ENCODE data around the gene ASTN2. TPM values are rescaled to one million over a fixed set of nuclear protein-coding genes. Genes with fewer than 3 reads are reported as not detected.
A peak's percentile ranks its signal among the peaks of the same experiment; 100 is the strongest.

Gene ASTN2
- total RNA-seq, 2 experiments from 2014 or later: 1.7 to 4.2 TPM

- H3K36me3 ChIP-seq (ENCODE audit: insufficient read depth, low read length): no peaks in the 10 kb centered on the region
- no peak for DNase-seq (ENCODE audit: low spot score)
- ChIA-PET CTCF (ENCODE audit: unreplicated experiment) (no interaction called here), POLR2A (no interaction called here)
- no peaks in the 10 kb centered on the region for H4K20me1 ChIP-seq (ENCODE audit: insufficient read depth, low read length)
- TF ChIP-seq CTCF (conservative IDR thresholded peaks at IDR 0.05; ENCODE audit: low read length) (peak; percentile 25; the same call in 1 of the 2 replicates), EZH2phosphoT487 (IDR thresholded peaks at IDR 0.05; ENCODE audit: borderline replicate concordance, low read depth, low read length) (no peak)
- H3K4me2 ChIP-seq (ENCODE audit: low read length): no peak overlapping the region
- no peaks in the 10 kb centered on the region for H3K4me1 ChIP-seq (ENCODE audit: insufficient read depth, low read length, poor library complexity, severe bottlenecking)
- H2AFZ ChIP-seq (ENCODE audit: low read length): no peak overlapping the region
- no peaks in the 10 kb centered on the region for H3K9me3 ChIP-seq (ENCODE audit: low read length)
- intact Hi-C loops (cut with micrococcal nuclease; ENCODE audit: unreplicated experiment): no loop called here
- H3K4me3 ChIP-seq (ENCODE audit: low read depth, low read length, poor library complexity, severe bottlenecking): no peak overlapping the region
- BruUV-seq (replicated peaks): no TSS peak
- no peaks in the 10 kb centered on the region for H3K9me2 ChIP-seq (ENCODE audit: insufficient read depth, low read length)
- no peak overlapping the region for H3K27ac ChIP-seq (ENCODE audit: low read depth, low read length, poor library complexity, severe bottlenecking)
- H3K79me2 ChIP-seq (ENCODE audit: insufficient read depth, low read depth, low read length): no peaks in the 10 kb centered on the region
These were observed 815.4 kb downstream of the ASTN2 start for GRCh38 chr9:116599342-116599884.

GRCh38 chr9:116596646-116597045, 818.2 kb downstream of the ASTN2 start:
- TF ChIP-seq EZH2phosphoT487 (IDR thresholded peaks at IDR 0.05; ENCODE audit: borderline replicate concordance, low read depth, low read length): no peak
- TF ChIP-seq CTCF (conservative IDR thresholded peaks at IDR 0.05; ENCODE audit: low read length): no peak
- intact Hi-C loops (cut with micrococcal nuclease; ENCODE audit: unreplicated experiment): no loop called here
- H3K79me2 ChIP-seq (ENCODE audit: insufficient read depth, low read depth, low read length): no peaks in the 10 kb centered on the region
- no peaks in the 10 kb centered on the region for H3K4me1 ChIP-seq (ENCODE audit: insufficient read depth, low read length, poor library complexity, severe bottlenecking)
- POLR2A ChIA-PET: interaction anchor here (0.7 kb wide), 1 partner anchor 38 kb away, joined by 7 read pairs; no protein-coding TSS in a partner anchor
- H3K36me3 ChIP-seq (ENCODE audit: insufficient read depth, low read length): no peaks in the 10 kb centered on the region
- H3K9me3 ChIP-seq (ENCODE audit: low read length): no peaks in the 10 kb centered on the region
- H3K4me2 ChIP-seq (ENCODE audit: low read length): no peak overlapping the region
- no peak overlapping the region for H3K27ac ChIP-seq (ENCODE audit: low read depth, low read length, poor library complexity, severe bottlenecking)
- no peak for DNase-seq (ENCODE audit: low spot score)
- no peaks in the 10 kb centered on the region for H3K9me2 ChIP-seq (ENCODE audit: insufficient read depth, low read length)
- no peak overlapping the region for H2AFZ ChIP-seq (ENCODE audit: low read length)
- H4K20me1 ChIP-seq (ENCODE audit: insufficient read depth, low read length): no peaks in the 10 kb centered on the region
- no TSS peak for BruUV-seq (replicated peaks)
- no peak overlapping the region for H3K4me3 ChIP-seq (ENCODE audit: low read depth, low read length, poor library complexity, severe bottlenecking)
- CTCF ChIA-PET (ENCODE audit: unreplicated experiment): no interaction called here

- Histone ChIP-seq H3K9me3 (ENCODE audit: low read length) (peaks cover 5% of the 10 kb centered on the region; the same call in 1 of the 2 replicates), H4K20me1 (ENCODE audit: insufficient read depth, low read length) (no peaks in the 10 kb centered on the region), H2AFZ (ENCODE audit: low read length) (no peak overlapping the region), H3K4me3 (ENCODE audit: low read depth, low read length, poor library complexity, severe bottlenecking) (no peak overlapping the region), H3K79me2 (ENCODE audit: insufficient read depth, low read depth, low read length) (no peaks in the 10 kb centered on the region), H3K4me1 (ENCODE audit: insufficient read depth, low read length, poor library complexity, severe bottlenecking) (no peaks in the 10 kb centered on the region), H3K27ac (ENCODE audit: low read depth, low read length, poor library complexity, severe bottlenecking) (no peak overlapping the region), H3K4me2 (ENCODE audit: low read length) (no peak overlapping the region), H3K36me3 (ENCODE audit: insufficient read depth, low read length) (no peaks in the 10 kb centered on the region), H3K9me2 (ENCODE audit: insufficient read depth, low read length) (no peaks in the 10 kb centered on the region)
- TF ChIP-seq CTCF (conservative IDR thresholded peaks at IDR 0.05; ENCODE audit: low read length) (no peak), EZH2phosphoT487 (IDR thresholded peaks at IDR 0.05; ENCODE audit: borderline replicate concordance, low read depth, low read length) (no peak)
- POLR2A ChIA-PET: no interaction called here
- CTCF ChIA-PET (ENCODE audit: unreplicated experiment): no interaction called here
- intact Hi-C loops (cut with micrococcal nuclease; ENCODE audit: unreplicated experiment): no loop called here
- DNase-seq (ENCODE audit: low spot score): no peak
- BruUV-seq (replicated peaks): no TSS peak
These were observed 820.3 kb downstream of the ASTN2 start for GRCh38 chr9:116594547-116594946.
